Smooth muscle cell (in vitro differentiated cells): ENCODE measurements around the gene DIPK2A. TPM values are rescaled to one million over a fixed set of nuclear protein-coding genes. Genes with fewer than 3 reads are reported as not detected.

Experiments
- DNase-seq: peaks from one replicate; lab custom pipeline; 2025; ENCODE audit not compliant: unreplicated experiment; lab: John Stamatoyannopoulos, UW
- H2AFZ ChIP-seq: fragments of 200-600 bp; sonication (generic); 2 replicates; pipeline ENCODE4 v1.6.0; 2016; ENCODE audit warnings: antibody characterized with exemption, low read depth, mild to moderate bottlenecking
- H3F3A ChIP-seq: fragments of 200-600 bp; sonication (generic); 2 replicates; pipeline ENCODE4 v1.6.0; 2017; ENCODE audit warnings: antibody characterized with exemption, low read depth
- H3K27ac ChIP-seq: fragments of 200-600 bp; sonication (generic); 2 replicates; pipeline ENCODE4 v1.5.1; 2016; ENCODE audit warnings: low read depth, mild to moderate bottlenecking
- H3K27me3 ChIP-seq: fragments of 200-600 bp; sonication (generic); 2 replicates; pipeline ENCODE4 v1.6.1; 2016; ENCODE audit warnings: low read depth, mild to moderate bottlenecking
- H3K36me3 ChIP-seq: fragments of 200-600 bp; sonication (generic); 2 replicates; pipeline ENCODE4 v1.5.1; 2016; ENCODE audit warnings: low read depth
- H3K4me1 ChIP-seq: fragments of 200-600 bp; sonication (generic); 2 replicates; pipeline ENCODE4 v1.5.1; 2016; ENCODE audit warnings: low read depth
- H3K4me2 ChIP-seq: fragments of 200-600 bp; sonication (generic); 2 replicates; pipeline ENCODE4 v1.6.0; 2016; ENCODE audit warnings: mild to moderate bottlenecking
- H3K4me3 ChIP-seq: fragments of 200-600 bp; sonication (generic); 2 replicates; pipeline ENCODE4 v1.5.1; 2016; ENCODE audit warnings: mild to moderate bottlenecking
- H3K79me2 ChIP-seq: fragments of 200-600 bp; sonication (generic); 2 replicates; pipeline ENCODE4 v1.6.0; 2016; ENCODE audit warnings: low read depth, mild to moderate bottlenecking
- H3K9ac ChIP-seq: fragments of 200-600 bp; sonication (generic); 2 replicates; pipeline ENCODE4 v1.6.0; 2016; ENCODE audit warnings: low read depth
- H3K9me3 ChIP-seq: fragments of 200-600 bp; sonication (generic); replicated peaks from 2 replicates; pipeline ENCODE4 v1.5.1; 2016; ENCODE audit warnings: low read depth
- H4K20me1 ChIP-seq: fragments of 200-600 bp; sonication (generic); 2 replicates; pipeline ENCODE4 v1.6.0; 2016; ENCODE audit warnings: low read depth
- WGBS: methylation state at CpG from one replicate; pipeline ENCODE4 v1.1.7; 2016; ENCODE audit warnings: low lambda C conversion rate; 5-methylcytosine and 5-hydroxymethylcytosine counted together
- polyA plus RNA-seq: library from polyadenylated mRNA; unstranded; fragments of >200 nt; fragmentation: Nextera tagmentation; extraction: Ambion mirVana; gene quantifications from 2 replicates; pipeline ENCODE4 v1.2.1, GENCODE V29; 2016
- total RNA-seq: library from RNA; depleted of rRNA; stranded (reverse); fragments of >200 nt; gene quantifications from 2 replicates; pipeline ENCODE4 v1.2.3, GENCODE V29; 2014
- TF ChIP-seq, protein P1 (sequence below): fragments of 200-600 bp; sonication (generic); IDR thresholded peaks from 2 replicates; pipeline ENCODE4 v1.5.1; 2017; ENCODE audit warnings: borderline replicate concordance, mild to moderate bottlenecking, antibody characterized with exemption; ENCODE audit not compliant: insufficient read depth, poor library complexity, severe bottlenecking

Gene DIPK2A
- total and polyA plus RNA-seq, 2 experiments from 2014 or later, result 67.8 to 133 TPM

DNA sequence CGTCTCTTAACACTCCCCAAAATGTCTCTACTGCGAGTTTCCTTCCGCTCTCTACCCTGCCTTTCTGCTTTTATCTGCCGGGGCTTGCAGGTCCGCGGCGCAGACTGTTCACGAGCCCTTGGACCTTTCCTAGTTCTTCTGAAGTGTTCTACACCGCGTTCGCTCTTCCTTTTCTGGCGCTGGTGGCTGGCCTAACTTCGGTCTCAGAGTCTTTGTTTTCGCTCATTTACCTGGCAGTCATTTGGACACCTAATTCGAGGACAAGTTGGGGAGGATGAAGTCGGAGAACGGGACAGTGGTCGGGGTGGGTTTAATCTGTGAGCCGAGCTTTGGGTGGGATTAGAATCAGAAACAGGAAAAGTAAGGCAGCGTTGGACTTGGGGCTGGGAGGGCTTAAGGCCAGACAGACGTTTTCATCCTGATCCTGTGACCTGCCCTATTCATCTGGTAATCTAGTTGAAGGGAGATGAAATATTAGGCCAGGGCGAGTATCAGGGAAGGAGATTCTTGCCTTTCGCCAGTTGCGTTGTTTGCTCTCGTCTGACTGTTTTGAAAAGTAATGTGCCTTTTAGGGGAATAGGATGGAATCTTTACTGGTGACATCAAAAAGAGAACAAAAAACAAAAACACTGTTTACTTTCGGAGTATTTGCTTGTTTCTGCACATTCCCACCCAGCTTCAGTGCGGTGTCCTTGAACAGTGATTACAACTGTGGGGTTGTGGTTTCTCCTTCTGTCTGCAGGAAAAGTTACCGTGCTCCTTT, 1.8 kb downstream of the DIPK2A start:
- TF ChIP-seq, protein P1, sequence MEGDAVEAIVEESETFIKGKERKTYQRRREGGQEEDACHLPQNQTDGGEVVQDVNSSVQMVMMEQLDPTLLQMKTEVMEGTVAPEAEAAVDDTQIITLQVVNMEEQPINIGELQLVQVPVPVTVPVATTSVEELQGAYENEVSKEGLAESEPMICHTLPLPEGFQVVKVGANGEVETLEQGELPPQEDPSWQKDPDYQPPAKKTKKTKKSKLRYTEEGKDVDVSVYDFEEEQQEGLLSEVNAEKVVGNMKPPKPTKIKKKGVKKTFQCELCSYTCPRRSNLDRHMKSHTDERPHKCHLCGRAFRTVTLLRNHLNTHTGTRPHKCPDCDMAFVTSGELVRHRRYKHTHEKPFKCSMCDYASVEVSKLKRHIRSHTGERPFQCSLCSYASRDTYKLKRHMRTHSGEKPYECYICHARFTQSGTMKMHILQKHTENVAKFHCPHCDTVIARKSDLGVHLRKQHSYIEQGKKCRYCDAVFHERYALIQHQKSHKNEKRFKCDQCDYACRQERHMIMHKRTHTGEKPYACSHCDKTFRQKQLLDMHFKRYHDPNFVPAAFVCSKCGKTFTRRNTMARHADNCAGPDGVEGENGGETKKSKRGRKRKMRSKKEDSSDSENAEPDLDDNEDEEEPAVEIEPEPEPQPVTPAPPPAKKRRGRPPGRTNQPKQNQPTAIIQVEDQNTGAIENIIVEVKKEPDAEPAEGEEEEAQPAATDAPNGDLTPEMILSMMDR, result no peak
- H3K9me3 ChIP-seq, result no peaks in the 10 kb centered on the region
- peak overlapping the region; percentile 94 for H3K4me3 ChIP-seq
- peak overlapping the region; percentile 75 for H3K27ac ChIP-seq
- H3F3A ChIP-seq, result no peaks in the 10 kb centered on the region
- peaks cover 69% of the 10 kb centered on the region for H3K79me2 ChIP-seq
- H4K20me1 ChIP-seq, result peaks cover 38% of the 10 kb centered on the region
- no peaks in the 10 kb centered on the region for H3K36me3 ChIP-seq
- H3K4me1 ChIP-seq, result peaks cover 41% of the 10 kb centered on the region
- H3K27me3 ChIP-seq, result no peaks in the 10 kb centered on the region
- WGBS, result under 1% methylated on average over 27 of the region's 28 CpGs
- DNase-seq, result no peak
- peak overlapping the region; percentile 94 for H3K4me2 ChIP-seq
- H2AFZ ChIP-seq, result peak overlapping the region; percentile 52
- H3K9ac ChIP-seq, result peak overlapping the region; percentile 95

DNA sequence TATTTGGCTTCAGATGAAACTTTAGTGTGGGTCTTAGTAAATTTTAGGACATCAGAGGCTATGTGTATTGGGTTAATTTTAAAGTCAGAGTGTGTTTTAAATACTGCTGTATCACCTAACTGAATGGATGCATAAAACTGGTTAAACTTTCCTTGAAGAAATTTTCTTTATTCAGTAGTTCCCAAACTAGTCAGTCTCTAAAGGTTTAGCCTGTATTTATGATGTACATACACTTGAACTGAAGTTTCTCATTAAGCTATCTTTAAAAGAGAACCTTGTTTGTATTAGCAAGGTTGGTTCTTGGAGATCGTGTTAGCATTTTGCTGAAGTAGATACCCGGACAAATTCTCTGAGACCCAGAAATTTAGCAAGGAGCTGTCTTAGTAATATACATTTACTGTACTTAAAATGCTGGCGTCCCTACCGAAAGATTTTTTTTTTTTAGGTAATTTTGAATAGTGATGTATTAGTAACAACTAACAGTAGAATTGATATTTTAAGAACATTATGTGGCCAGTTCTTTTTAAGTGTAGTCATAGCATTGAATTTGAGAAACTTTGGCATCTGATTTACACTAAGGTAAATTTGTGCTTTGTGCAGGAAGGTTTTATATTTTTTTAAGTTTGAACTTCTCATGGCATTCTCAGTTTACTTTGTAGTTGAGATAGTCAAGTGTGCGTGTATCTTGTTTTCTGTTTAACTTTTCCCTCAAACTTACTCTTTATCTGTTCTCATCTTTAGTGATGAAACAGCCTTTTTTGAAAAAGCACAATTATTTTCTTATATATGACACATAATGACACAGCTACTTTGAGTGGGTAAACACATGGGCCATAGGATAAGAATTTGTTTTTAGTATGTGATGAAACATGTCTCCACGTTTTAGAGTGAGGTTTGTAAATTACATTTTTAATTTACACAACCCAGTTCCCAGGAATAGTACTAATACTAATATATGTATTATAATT, 2.9 kb downstream of the DIPK2A start:
- H2AFZ ChIP-seq, result no peak overlapping the region
- no peaks in the 10 kb centered on the region for H3K27me3 ChIP-seq
- H3K79me2 ChIP-seq, result peaks cover 80% of the 10 kb centered on the region
- TF ChIP-seq, protein P1, result no peak
- peaks cover 51% of the 10 kb centered on the region for H3K4me1 ChIP-seq
- H3K4me3 ChIP-seq, result peak overlapping the region; percentile 94
- H3K36me3 ChIP-seq, result no peaks in the 10 kb centered on the region
- H4K20me1 ChIP-seq, result peaks cover 48% of the 10 kb centered on the region
- DNase-seq, result no peak
- WGBS, result 6% methylated on average over 6 of the region's 6 CpGs
- H3F3A ChIP-seq, result no peaks in the 10 kb centered on the region
- H3K27ac ChIP-seq, result peak overlapping the region; percentile 75
- H3K9ac ChIP-seq, result peak overlapping the region; percentile 95
- no peaks in the 10 kb centered on the region for H3K9me3 ChIP-seq
- peak overlapping the region; percentile 94 for H3K4me2 ChIP-seq

DNA sequence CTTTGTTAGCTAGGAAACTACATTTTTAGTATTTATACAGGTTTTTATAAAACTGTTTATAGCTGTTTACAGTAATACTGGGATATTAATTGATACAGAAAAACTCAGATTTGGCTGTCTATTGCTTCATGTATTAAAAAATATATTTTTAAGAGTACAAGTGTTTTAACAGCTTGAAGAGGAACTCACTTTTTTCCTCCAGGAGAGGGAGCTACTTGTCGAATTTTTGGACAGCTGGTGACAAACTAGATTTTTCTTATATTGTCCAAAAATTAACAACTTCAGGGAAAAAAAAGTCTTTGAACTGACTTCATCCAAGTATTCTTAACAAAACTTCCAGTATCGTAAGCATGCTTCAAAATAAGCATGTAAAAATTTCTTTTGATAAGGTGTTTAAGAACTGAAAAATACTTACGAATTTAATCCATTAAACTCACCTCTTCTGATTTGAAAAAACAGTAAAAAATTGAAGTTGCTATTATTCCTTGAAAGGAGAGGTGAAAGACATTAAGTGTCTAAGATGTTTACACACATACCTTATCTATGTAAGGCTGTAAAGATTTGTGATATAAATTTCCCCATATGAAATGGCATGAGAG, 4.0 kb downstream of the DIPK2A start:
- DNase-seq, result no peak
- H3K27ac ChIP-seq, result peak overlapping the region; percentile 75
- peak overlapping the region; percentile 95 for H3K9ac ChIP-seq
- peaks cover 83% of the 10 kb centered on the region for H3K79me2 ChIP-seq
- 35% methylated on average over 3 of the region's 3 CpGs for WGBS
- H3K9me3 ChIP-seq, result no peaks in the 10 kb centered on the region
- H3K4me2 ChIP-seq, result peak overlapping the region; percentile 94
- H3K4me3 ChIP-seq, result peak overlapping the region; percentile 94
- H2AFZ ChIP-seq, result no peak overlapping the region
- H3K36me3 ChIP-seq, result no peaks in the 10 kb centered on the region
- H3K27me3 ChIP-seq, result no peaks in the 10 kb centered on the region
- peaks cover 45% of the 10 kb centered on the region for H3K4me1 ChIP-seq
- no peaks in the 10 kb centered on the region for H3F3A ChIP-seq
- H4K20me1 ChIP-seq, result peaks cover 56% of the 10 kb centered on the region
- TF ChIP-seq, protein P1, result peak; percentile 72
